Lower leg skin (tissue), 4 donors: ENCODE measurements around the gene TBCC. TPM values are rescaled to one million over a fixed set of nuclear protein-coding genes. Genes with fewer than 3 reads are reported as not detected.

Source experiments
- DNase-seq, 2 donors: peaks; one replicate each; pipeline ENCODE4 v3.0.0-alpha.2; 2019; ENCODE audit warnings: low spot score in 2 of 2
- H3K4me3 ChIP-seq: fragments of 200-600 bp; sonication (generic); 2 replicates; pipeline ENCODE4 v1.5.1; 2017; ENCODE audit warnings: mild to moderate bottlenecking, low read depth; ENCODE audit not compliant: poor library complexity, severe bottlenecking
- CTCF ChIP-seq, 3 donors: fragments of 450-650 bp; IDR thresholded peaks; one replicate each; pipeline ENCODE4 v1.5.1; 2016; ENCODE audit warnings: antibody characterized with exemption in 3 of 3, mild to moderate bottlenecking in 3 of 3, moderate library complexity in 2 of 3
- POLR2A ChIP-seq, 2 donors: fragments of 450-650 bp; IDR thresholded peaks; one replicate each; pipeline ENCODE4 v1.6.1; 2016 to 2017; ENCODE audit warnings: antibody characterized with exemption in 2 of 2, mild to moderate bottlenecking in 1 of 2, moderate library complexity in 1 of 2
- WGBS, 2 donors: methylation state at CpG; one replicate each; pipeline ENCODE4 v1.1.5; 2018; 5-methylcytosine and 5-hydroxymethylcytosine counted together
- intact Hi-C: fragments of 100-400 bp; cut with DNase I; formaldehyde crosslinking; loops from one replicate; pipeline ENCODE4 v1.15.0; 2023; ENCODE audit warnings: low total_unique reads
- total RNA-seq, 4 donors: library from RNA; depleted of rRNA; stranded (reverse); fragments of >200 nt; gene quantifications; one replicate each; pipeline ENCODE4 v1.1.0, GENCODE V29; 2016

TBCC gene
- total RNA-seq, 4 donors from 2014 or later = 40.3 to 55.5 (median 45.3) TPM

GRCh38 chr6:42726026-42726425 is 19.9 kb downstream of the TBCC start:
- DNase-seq = no peak
- intact Hi-C loops = loop anchor here (10.0 kb wide), 1 partner anchor 61 kb away; no protein-coding TSS in a partner anchor
- TF ChIP-seq POLR2A (IDR thresholded peaks at IDR 0.05) = no peak
- no peak for TF ChIP-seq CTCF (IDR thresholded peaks at IDR 0.05)
- no peak overlapping the region for H3K4me3 ChIP-seq

GRCh38 chr6:42724825-42725224 is 21.1 kb downstream of the TBCC start:
- intact Hi-C loops = loop anchor here (10.0 kb wide), 1 partner anchor 60 kb away; no protein-coding TSS in a partner anchor
- DNase-seq = no peak
- H3K4me3 ChIP-seq = no peak overlapping the region
- TF ChIP-seq CTCF (IDR thresholded peaks at IDR 0.05) = no peak

- 93 to 94% methylated on average over 6 of the region's 6 CpGs for WGBS, 2 donors
- intact Hi-C loops = loop anchor here (10.0 kb wide), 1 partner anchor 58 kb away; no protein-coding TSS in a partner anchor
- no peak for DNase-seq
- no peak for TF ChIP-seq CTCF (IDR thresholded peaks at IDR 0.05)
- no peak for TF ChIP-seq POLR2A (IDR thresholded peaks at IDR 0.05)
- no peak within 1 kb of the TSS for H3K4me3 ChIP-seq
Measured at GRCh38 chr6:42722497-42722896, 23.4 kb downstream of the TBCC start, which contains the start of gene PRPH2. TSS of gene PRPH2 (minus strand) at chr6:42722597. CDS start at chr6:42722334, 263 bp downstream.

- intact Hi-C loops = loop anchor here (10.0 kb wide), 1 partner anchor 56 kb away; no protein-coding TSS in a partner anchor
- H3K4me3 ChIP-seq = no peak overlapping the region
- TF ChIP-seq CTCF (IDR thresholded peaks at IDR 0.05) (no peak), POLR2A (IDR thresholded peaks at IDR 0.05) (no peak)
- DNase-seq = no peak
- WGBS, 2 donors = 64 to 67% methylated on average over 8 of the region's 8 CpGs
Measured at GRCh38 chr6:42720739-42721138, 25.2 kb downstream of the TBCC start.

GRCh38 chr6:42715871-42716270 is 30.0 kb downstream of the TBCC start:
- intact Hi-C loops = no loop called here
- WGBS, 2 donors = 83 to 88% methylated on average over 4 of the region's 4 CpGs

More at GRCh38 chr6:42715871-42716270, 30.0 kb downstream of the TBCC start:
- no peak overlapping the region for H3K4me3 ChIP-seq
- no peak for DNase-seq
- TF ChIP-seq CTCF (IDR thresholded peaks at IDR 0.05) (no peak), POLR2A (IDR thresholded peaks at IDR 0.05) (no peak)
